Nephron (organoid): ENCODE results near the gene MAGI2.

Experiments used
- H3K27ac Mint-ChIP-seq, 3 experiments: 2 replicates each; pipeline ENCODE4 v1.8.0; 2020; ENCODE audit warnings: mixed read lengths in 3 of 3, mild to moderate bottlenecking in 2 of 3, moderate library complexity in 1 of 3
- H3K27me3 Mint-ChIP-seq: 2 replicates; pipeline ENCODE4 v1.8.0; 2021; ENCODE audit warnings: low read depth, mild to moderate bottlenecking, moderate library complexity, mixed read lengths
- H3K36me3 Mint-ChIP-seq: 2 replicates; pipeline ENCODE4 v1.8.0; 2020; ENCODE audit warnings: low read depth, mixed read lengths
- H3K4me1 Mint-ChIP-seq: 2 replicates; pipeline ENCODE4 v1.8.0; 2020; ENCODE audit warnings: mixed read lengths
- H3K4me3 Mint-ChIP-seq, 3 experiments: 2 replicates each; pipeline ENCODE4 v1.8.0; 2020; ENCODE audit warnings: mild to moderate bottlenecking in 3 of 3, mixed read lengths in 3 of 3, moderate library complexity in 2 of 3
- H3K9me3 Mint-ChIP-seq: 2 replicates; pipeline ENCODE4 v1.8.0; 2020; ENCODE audit warnings: mixed read lengths
- CTCF ChIP-seq, 3 experiments: fragments of 200-600 bp; sonication (generic); IDR thresholded peaks; one replicate each; pipeline ENCODE4 v1.5.0; 2021; ENCODE audit warnings: antibody characterized with exemption in 3 of 3; ENCODE audit not compliant: unreplicated experiment in 3 of 3

MAGI2 gene

GRCh38 chr7:77995717-77996116 lies 1457.8 kb downstream of the MAGI2 start:
- TF ChIP-seq CTCF (IDR thresholded peaks at IDR 0.05; ENCODE audit: unreplicated experiment in 3 of 3): no peak
- no peak overlapping the region for H3K27ac Mint-ChIP-seq
- no peak overlapping the region for H3K4me3 Mint-ChIP-seq
- H3K36me3 Mint-ChIP-seq: no peaks in the 10 kb centered on the region
- no peaks in the 10 kb centered on the region for H3K27me3 Mint-ChIP-seq
- H3K9me3 Mint-ChIP-seq: peaks cover 2% of the 10 kb centered on the region
- H3K4me1 Mint-ChIP-seq: no peaks in the 10 kb centered on the region

- no peaks in the 10 kb centered on the region for H3K4me1 Mint-ChIP-seq
- H3K9me3 Mint-ChIP-seq: peaks cover 8% of the 10 kb centered on the region
- no peaks in the 10 kb centered on the region for H3K27me3 Mint-ChIP-seq
- no peaks in the 10 kb centered on the region for H3K36me3 Mint-ChIP-seq
- no peak overlapping the region for H3K27ac Mint-ChIP-seq
- TF ChIP-seq CTCF (IDR thresholded peaks at IDR 0.05; ENCODE audit: unreplicated experiment in 3 of 3): no peak
- H3K4me3 Mint-ChIP-seq: no peak overlapping the region
Measured at GRCh38 chr7:77993838-77994237, 1459.6 kb downstream of the MAGI2 start.

- no peak overlapping the region for H3K4me3 Mint-ChIP-seq
- TF ChIP-seq CTCF (IDR thresholded peaks at IDR 0.05; ENCODE audit: unreplicated experiment in 3 of 3): no peak
- H3K9me3 Mint-ChIP-seq: peaks cover 6% of the 10 kb centered on the region
- H3K27ac Mint-ChIP-seq: no peak overlapping the region
- H3K27me3 Mint-ChIP-seq: no peaks in the 10 kb centered on the region
- no peaks in the 10 kb centered on the region for H3K4me1 Mint-ChIP-seq
- no peaks in the 10 kb centered on the region for H3K36me3 Mint-ChIP-seq
Measured at GRCh38 chr7:77991656-77992055, 1461.8 kb downstream of the MAGI2 start.

- Mint-ChIP-seq H3K4me3 (no peak overlapping the region), H3K9me3 (peaks cover 6% of the 10 kb centered on the region), H3K27me3 (no peaks in the 10 kb centered on the region), H3K36me3 (no peaks in the 10 kb centered on the region), H3K4me1 (peaks cover 6% of the 10 kb centered on the region), H3K27ac (no peak overlapping the region)
- TF ChIP-seq CTCF (IDR thresholded peaks at IDR 0.05; ENCODE audit: unreplicated experiment in 3 of 3): no peak
Measured at GRCh38 chr7:77989981-77990566, 1463.4 kb downstream of the MAGI2 start.

GRCh38 chr7:77985974-77986339 lies 1467.5 kb downstream of the MAGI2 start:
- Mint-ChIP-seq H3K4me3 (no peak overlapping the region), H3K27me3 (no peaks in the 10 kb centered on the region), H3K9me3 (peaks cover 6% of the 10 kb centered on the region), H3K27ac (peak overlapping the region; percentile 9 to 65 (median 20)), H3K36me3 (no peaks in the 10 kb centered on the region), H3K4me1 (peaks cover 6% of the 10 kb centered on the region)
- no peak for TF ChIP-seq CTCF (IDR thresholded peaks at IDR 0.05; ENCODE audit: unreplicated experiment in 3 of 3)

- peak overlapping the region in 2 of 3 experiments; percentile 9 to 24 for H3K27ac Mint-ChIP-seq
- no peaks in the 10 kb centered on the region for H3K27me3 Mint-ChIP-seq
- TF ChIP-seq CTCF (IDR thresholded peaks at IDR 0.05; ENCODE audit: unreplicated experiment in 3 of 3): no peak
- H3K4me1 Mint-ChIP-seq: peaks cover 6% of the 10 kb centered on the region
- no peak overlapping the region for H3K4me3 Mint-ChIP-seq
- no peaks in the 10 kb centered on the region for H3K36me3 Mint-ChIP-seq
- H3K9me3 Mint-ChIP-seq: peaks cover 6% of the 10 kb centered on the region
Measured at GRCh38 chr7:77985232-77985973, 1468.1 kb downstream of the MAGI2 start.
